ENCODE data around the gene TJP1.

Gene TJP1

DNA sequence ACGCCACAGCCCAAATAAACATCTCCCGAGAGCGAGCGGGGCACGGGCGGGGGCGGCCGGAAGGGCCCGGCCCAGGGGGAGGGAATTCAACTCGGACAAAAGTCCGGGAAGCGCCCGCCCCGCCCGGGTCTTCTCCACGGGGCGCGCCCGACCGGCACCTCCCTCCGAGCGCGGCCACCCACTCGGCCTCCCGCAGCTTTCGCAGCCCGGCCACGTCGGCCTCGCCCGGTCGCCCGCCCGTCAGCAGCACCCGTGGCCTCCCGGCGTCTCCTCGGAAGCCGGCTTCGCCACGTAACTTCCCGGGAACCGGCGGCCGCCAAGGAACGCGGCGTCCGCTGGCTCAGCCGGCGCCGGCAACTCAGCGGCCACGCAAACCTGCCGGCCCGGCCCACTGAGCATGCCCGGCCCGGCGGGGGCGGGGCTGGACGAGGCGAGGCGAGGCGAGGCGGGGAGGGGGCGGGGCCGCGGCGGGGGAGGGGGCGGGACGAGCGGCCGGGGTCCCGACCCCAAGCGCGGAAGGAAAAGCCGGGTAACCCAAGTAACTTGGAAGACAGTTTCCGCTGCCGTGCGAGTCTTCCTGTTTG is at the start of gene TJP1:
Gene TJP1 (minus strand): TSS at position 369 of the 584 bp plus-strand sequence. CDS start 440 bp downstream, outside the sequence.
- no peak for DNase-seq

DNA sequence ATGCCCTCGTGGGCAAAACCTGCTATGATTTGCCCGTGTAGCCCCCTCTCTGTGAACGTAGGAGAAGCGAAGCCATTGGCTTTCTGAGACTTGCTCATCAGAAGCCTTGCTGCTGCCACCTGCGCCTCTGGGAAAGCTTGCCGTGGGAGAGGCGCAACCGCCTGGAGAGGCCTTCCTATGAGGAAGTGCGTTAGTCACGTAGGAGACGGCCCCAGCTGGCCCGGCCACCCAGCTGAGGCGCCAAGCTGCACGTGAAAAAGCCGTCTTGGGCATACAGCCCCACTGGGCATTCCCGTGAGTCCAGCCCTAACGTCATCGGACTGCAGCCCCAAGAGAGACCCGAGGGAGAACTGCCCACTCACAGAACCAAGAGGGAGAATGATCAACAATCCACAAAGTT is 49.1 kb upstream of the TJP1 start:
- no peak for DNase-seq

DNA sequence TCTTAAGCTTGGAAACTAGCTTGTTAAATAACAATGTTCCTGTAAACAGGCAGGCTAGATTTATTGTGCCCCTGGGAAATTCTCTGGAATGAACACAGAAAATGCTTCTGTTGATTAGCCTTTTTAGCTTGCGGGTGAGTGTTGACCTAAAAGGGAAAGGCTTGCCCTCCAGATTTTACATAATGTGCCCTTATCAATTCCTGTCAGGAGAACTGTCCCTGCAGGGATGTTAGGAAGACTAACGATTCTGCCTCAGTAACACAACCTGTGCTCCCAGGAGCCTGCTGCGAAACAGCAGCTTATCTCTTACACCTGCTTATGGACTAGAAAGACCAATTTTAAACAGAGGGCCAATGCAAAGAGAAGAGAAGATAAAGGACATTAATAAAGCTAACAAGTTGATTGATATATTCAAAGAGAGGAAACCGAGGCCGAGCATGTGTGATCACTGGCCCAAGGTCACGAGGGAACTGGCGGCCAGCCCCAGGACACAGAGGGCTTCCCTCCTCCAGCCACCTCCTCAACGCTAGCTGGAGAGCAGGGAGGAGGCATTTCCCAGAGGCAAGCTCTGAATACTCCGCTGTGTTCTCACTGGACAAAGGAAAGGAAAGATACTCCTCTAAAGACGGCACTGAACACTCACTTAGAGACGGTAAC is 48.4 kb upstream of the TJP1 start:
- no peak for DNase-seq

GRCh38 chr15:29867241-29868000 is 45.2 kb upstream of the TJP1 start:
- DNase-seq, result no peak

DNA sequence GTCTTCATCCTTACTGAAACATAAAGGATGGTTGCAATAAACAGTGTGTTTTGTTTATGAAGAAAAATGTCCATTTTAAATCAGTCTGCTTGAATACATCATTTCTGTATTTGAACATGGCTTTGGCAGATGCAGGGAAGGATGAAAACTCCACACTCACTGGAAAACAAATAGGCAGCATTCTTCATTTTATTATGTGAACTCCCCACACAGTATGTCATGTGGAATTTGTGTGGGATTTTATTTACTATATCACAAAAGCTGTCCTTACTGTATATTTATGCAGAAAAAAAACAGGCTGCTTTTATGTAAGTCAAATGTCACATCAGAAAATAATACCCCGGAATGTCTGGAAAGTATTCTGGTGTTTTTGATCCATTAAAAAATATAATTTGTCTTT is 44.1 kb upstream of the TJP1 start:
- DNase-seq, result no peak

- no peak for DNase-seq
Observed at GRCh38 chr15:29864501-29864900, 42.2 kb upstream of the TJP1 start.

GRCh38 chr15:29863438-29863837 is 41.2 kb upstream of the TJP1 start:
- DNase-seq, result no peak

- DNase-seq, result no peak
Observed at GRCh38 chr15:29862271-29862670, 40.0 kb upstream of the TJP1 start.

DNA sequence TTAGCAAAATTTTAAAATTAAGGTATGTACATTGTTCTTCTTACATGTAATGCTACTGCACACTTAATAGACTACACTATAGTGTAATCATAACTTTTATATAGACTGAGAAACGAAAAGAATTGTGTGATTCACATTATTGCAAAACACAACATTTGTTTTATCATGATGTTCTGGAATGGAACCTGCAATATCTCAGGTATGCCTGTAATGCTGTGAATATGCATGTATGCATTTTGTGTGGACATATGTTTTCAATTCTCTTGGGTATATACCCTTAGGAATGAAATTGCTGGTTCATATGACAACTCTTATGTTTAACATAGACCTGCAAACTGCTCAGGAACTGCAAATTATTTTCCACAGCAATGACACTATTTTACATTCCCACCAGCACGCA is 38.6 kb upstream of the TJP1 start:
- no peak for DNase-seq

- DNase-seq, result no peak
Observed at GRCh38 chr15:29859973-29860715, 37.9 kb upstream of the TJP1 start.

- no peak for DNase-seq
Observed at GRCh38 chr15:29859293-29859692, 37.0 kb upstream of the TJP1 start.

DNA sequence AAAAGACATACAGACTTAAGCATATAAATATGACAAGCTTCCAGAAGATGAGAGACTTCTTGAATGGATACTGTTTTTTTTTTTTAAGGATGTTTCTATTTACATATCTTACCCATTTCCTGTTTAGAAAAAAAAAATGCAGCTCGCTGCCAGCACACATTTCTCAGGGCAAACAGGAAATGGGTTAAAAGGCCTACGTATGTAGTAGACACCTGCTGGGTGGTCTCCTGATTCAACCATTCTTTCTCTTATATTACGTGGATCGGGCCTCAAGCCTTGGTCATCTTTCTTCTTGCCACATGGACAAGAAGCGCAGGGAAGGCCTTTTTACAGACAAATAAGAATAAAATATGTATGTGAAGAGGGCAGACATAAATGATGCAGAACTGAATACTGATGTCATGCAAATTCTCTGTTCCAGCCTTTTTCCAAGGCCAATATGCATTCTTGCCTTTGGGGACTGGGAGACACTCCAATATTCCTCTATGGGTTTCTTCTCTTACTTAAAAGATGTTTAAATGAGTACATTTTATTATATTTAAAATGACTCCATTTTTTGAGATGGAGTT is 35.0 kb upstream of the TJP1 start:
- DNase-seq, result no peak

DNA sequence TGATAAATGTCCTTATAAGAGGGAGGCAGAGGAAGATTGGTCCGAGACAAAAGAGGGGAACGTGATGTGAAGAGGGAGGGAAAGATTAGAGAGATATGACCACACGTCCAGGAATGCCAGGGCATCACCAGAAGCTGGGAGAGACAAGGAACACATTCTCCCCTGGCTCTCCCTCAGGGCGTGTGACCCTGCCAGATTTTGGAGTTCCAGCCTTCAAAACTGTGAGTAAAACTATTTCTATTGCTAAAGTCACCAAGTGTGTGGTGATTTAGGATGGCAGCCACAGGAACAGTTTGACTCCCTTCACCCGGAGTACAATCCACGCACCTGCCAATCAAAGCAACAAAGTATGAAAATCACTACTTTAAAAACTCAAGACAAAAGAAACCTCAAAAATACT is 32.1 kb upstream of the TJP1 start:
- no peak for DNase-seq

DNA sequence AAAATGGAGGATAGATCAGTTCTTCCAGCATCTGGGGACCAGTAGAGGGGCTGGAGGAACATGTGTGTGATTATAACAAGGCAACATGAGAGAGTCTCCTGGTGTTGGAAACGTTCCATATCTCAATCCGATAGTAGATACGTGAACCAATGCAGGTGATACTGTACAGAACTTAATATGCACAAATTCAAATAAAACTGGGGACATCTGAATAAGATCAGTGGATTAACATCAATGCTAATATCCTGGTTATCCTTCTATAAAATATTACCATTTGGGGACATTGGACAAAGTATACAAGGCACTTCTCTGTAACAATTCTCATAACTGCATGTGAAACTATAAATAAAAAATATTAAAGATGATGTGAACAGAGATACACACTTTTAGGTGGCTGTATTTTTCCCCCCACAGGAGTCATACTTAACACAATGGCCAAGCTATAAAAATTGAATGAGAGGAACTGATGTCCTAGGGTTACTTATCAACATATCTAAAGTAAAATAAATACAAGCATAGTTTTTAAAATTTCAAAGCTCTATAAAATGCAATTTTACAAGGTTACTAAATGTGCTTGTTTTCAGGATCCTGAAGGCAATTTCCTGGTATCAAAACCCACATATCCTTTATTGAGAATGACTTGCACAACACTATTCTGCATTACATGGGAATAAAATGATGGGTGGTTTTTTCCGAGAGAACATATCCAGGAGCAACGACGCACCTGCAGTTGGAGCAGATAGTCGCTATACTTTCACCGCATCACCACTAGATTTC is 31.1 kb upstream of the TJP1 start:
- no peak for DNase-seq

GRCh38 chr15:29852201-29852600 is 29.9 kb upstream of the TJP1 start:
- DNase-seq, result no peak

DNA sequence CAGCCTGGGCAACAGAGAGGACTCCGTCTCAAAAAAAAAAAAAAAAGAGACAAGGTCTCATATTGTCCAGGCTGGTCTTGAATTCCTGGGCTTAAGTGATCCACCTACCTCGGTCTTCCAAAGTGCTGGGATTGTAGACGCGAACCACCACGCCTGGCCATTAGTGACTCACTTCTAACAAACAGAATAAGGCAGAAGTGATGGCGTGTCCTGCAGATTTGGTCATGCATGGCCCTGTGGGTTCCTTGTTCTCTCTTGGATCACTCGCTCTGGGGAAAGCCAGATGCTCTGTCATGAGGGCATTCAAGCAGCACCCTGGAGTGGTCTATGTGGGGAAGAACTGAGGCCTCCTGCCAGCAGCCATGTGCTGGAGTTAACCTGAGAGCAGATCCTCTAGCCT is 27.4 kb upstream of the TJP1 start:
- DNase-seq, result no peak

GRCh38 chr15:29849218-29849617 is 26.9 kb upstream of the TJP1 start:
- DNase-seq, result no peak

DNA sequence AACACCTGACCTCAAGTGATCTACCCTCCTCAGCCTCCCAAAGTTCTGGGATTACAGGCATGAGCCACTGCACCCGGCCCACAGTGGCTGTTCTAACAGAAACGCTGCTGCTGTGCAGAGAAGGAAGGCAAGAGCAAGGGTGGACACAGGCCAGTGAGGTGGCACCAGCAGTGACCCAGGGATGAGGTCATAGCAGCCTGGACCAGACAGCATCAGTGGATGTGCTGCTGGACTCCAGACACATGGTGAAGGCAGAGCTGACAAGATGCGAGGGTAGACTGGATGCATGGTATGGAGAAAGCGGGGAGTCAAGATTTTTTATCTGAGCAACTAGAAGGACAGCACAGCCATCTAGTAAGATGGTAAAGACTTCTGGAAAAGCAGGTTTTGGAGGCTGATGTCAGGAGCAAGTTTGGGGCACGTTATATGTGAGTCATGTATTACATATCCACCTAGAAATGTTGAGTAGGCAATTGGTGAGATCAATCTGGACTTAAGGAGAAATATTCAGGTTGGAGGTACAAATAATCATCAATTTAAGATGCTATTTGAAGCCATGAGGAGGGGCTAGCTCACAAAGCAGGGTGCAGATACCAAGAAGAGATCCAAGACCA is 22.1 kb upstream of the TJP1 start:
- DNase-seq, result no peak

- DNase-seq, result no peak
Observed at GRCh38 chr15:29842290-29842689, 20.0 kb upstream of the TJP1 start.

DNA sequence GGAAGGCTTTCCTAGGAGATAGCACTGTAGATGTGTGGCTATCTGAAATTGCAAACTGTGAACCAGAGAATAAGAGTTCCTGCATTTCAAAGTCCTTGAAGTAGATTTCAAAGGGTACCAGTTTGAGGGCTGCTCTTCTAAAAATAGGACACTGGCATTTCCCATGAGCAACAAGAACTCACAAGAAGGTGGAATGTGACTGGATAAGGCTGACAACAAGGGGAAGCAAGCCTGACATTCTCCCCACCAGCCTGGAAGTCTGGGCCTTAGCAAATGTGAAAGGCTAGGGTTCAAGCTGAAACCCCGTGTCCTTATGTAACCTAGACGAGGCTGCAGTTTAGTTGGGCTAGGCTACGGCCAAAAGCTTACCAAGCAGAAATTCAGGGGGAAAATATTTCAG is 18.7 kb upstream of the TJP1 start:
- no peak for DNase-seq

- no peak for DNase-seq
Observed at GRCh38 chr15:29840054-29840453, 17.8 kb upstream of the TJP1 start.
